H1 (cell line): ENCODE data around the gene ILKAP. TPM values are rescaled to one million over a fixed set of nuclear protein-coding genes. Genes with fewer than 3 reads are reported as not detected.

Experiments
- CTCF ChIA-PET: fragments of 300-600 bp; sonication (Branson Sonifier 250); formaldehyde crosslinking; loops from one replicate; lab custom pipeline; 2021; ENCODE audit not compliant: partially characterized antibody; lab: Charles Lee
- POLR2A ChIA-PET: fragments of 300-600 bp; sonication (Branson Sonifier 250); formaldehyde crosslinking; loops from one replicate; lab custom pipeline; 2021; ENCODE audit warnings: inconsistent platforms; ENCODE audit not compliant: partially characterized antibody; lab: Charles Lee
- DNase-seq, 2 experiments: peaks; one replicate each; pipeline versions ENCODE4 v3.0.0 to v3.0.0-alpha.2; 2010 to 2022; ENCODE audit warnings: low spot score in 2 of 2, low read depth in 1 of 2, mixed read lengths in 1 of 2
- FAIRE-seq: peaks from 2 replicates; lab custom pipeline; 2011; peaks lifted over from hg19 to GRCh38; lab: Jason Lieb, UNC
- H2AFZ ChIP-seq: 2 replicates; pipeline ENCODE4 v1.8.1; 2012; ENCODE audit warnings: low read length, inconsistent platforms
- H2AK5ac ChIP-seq: 2 replicates; pipeline ENCODE4 v1.6.1; 2013; ENCODE audit warnings: low read depth, low read length
- H2BK120ac ChIP-seq: replicated peaks from 2 replicates; pipeline ENCODE3; 2013; ENCODE audit warnings: low read depth, low read length, inconsistent platforms
- H2BK12ac ChIP-seq: 2 replicates; pipeline ENCODE4 v1.6.1; 2013; ENCODE audit warnings: low read depth, low read length
- H2BK15ac ChIP-seq: 2 replicates; pipeline ENCODE4 v1.6.1; 2013; ENCODE audit warnings: low read length
- H2BK20ac ChIP-seq: 2 replicates; pipeline ENCODE4 v1.6.1; 2013; ENCODE audit warnings: low read length
- H2BK5ac ChIP-seq: 2 replicates; pipeline ENCODE4 v1.6.1; 2013; ENCODE audit warnings: low read depth, low read length
- H3K14ac ChIP-seq: 2 replicates; pipeline ENCODE4 v1.6.1; 2013; ENCODE audit warnings: inconsistent platforms; ENCODE audit not compliant: insufficient read length
- H3K18ac ChIP-seq: 2 replicates; pipeline ENCODE4 v1.6.1; 2013; ENCODE audit warnings: low read length; ENCODE audit errors: extremely low read depth
- H3K23ac ChIP-seq: 2 replicates; pipeline ENCODE4 v1.6.1; 2013; ENCODE audit warnings: inconsistent platforms; ENCODE audit not compliant: insufficient read length
- H3K23me2 ChIP-seq: 2 replicates; pipeline ENCODE4 v1.6.1; 2013; ENCODE audit warnings: low read depth, low read length
- H3K27ac ChIP-seq: 2 replicates; pipeline ENCODE4 v1.6.1; 2011; ENCODE audit warnings: low read depth, low read length, inconsistent platforms
- H3K27me3 ChIP-seq, 4 experiments: replicated peaks in 1 of 4; 1 replicate in 1 of 4; 2 replicates in 3 of 4; pipeline versions ENCODE4 v1.6.1 to v1.8.1; 2011 to 2013; ENCODE audit warnings: low read length in 3 of 4, mild to moderate bottlenecking in 3 of 4, inconsistent platforms in 2 of 4, mixed read lengths in 2 of 4, moderate library complexity in 1 of 4; ENCODE audit not compliant: control insufficient read depth in 3 of 4, insufficient read depth in 3 of 4; ENCODE audit errors: extremely low read depth in 1 of 4
- H3K36me3 ChIP-seq, 4 experiments: 2 replicates each; pipeline versions ENCODE4 v1.6.1 to v1.8.1; 2011 to 2013; ENCODE audit warnings: mild to moderate bottlenecking in 4 of 4, low read length in 3 of 4, moderate library complexity in 2 of 4, control low read depth in 1 of 4, inconsistent platforms in 1 of 4; ENCODE audit not compliant: insufficient read depth in 4 of 4, control insufficient read depth in 2 of 4
- H3K4ac ChIP-seq: replicated peaks from 2 replicates; pipeline ENCODE3; 2013; ENCODE audit warnings: low read length, low read depth, mixed read lengths, inconsistent platforms; ENCODE audit not compliant: insufficient read length
- H3K4me1 ChIP-seq, 4 experiments: replicated peaks in 1 of 4; 1 replicate in 1 of 4; 2 replicates in 3 of 4; pipeline versions ENCODE4 v1.6.1 to v1.8.1; 2011 to 2013; ENCODE audit warnings: low read length in 3 of 4, inconsistent platforms in 2 of 4, mixed read lengths in 1 of 4; ENCODE audit not compliant: insufficient read depth in 4 of 4, control insufficient read depth in 3 of 4
- H3K4me2 ChIP-seq, 2 experiments: 2 replicates each; pipeline versions ENCODE4 v1.6.1 to v1.8.1; 2011 to 2013; ENCODE audit warnings: low read depth in 2 of 2, low read length in 2 of 2, control low read depth in 1 of 2, inconsistent platforms in 1 of 2, mild to moderate bottlenecking in 1 of 2; ENCODE audit not compliant: insufficient read depth in 1 of 2
- H3K4me3 ChIP-seq, 4 experiments: fragments of 200-600, 300-600 bp in 1 of 4; sonication (generic), shearing (Covaris generic), sonication (Bioruptor Twin) in 1 of 4; 2 replicates each; pipeline versions ENCODE4 v1.5.1 to v1.8.1; 2011 to 2016; ENCODE audit warnings: low read length in 4 of 4, low read depth in 3 of 4, control low read depth in 2 of 4, inconsistent platforms in 2 of 4, mild to moderate bottlenecking in 2 of 4, mixed read lengths in 1 of 4, moderate library complexity in 1 of 4; ENCODE audit not compliant: insufficient read depth in 2 of 4; ENCODE audit errors: extremely low read depth in 1 of 4
- H3K56ac ChIP-seq: replicated peaks from 2 replicates; pipeline ENCODE3; 2013; ENCODE audit warnings: low read depth, mild to moderate bottlenecking, mixed read lengths, low read length, inconsistent platforms; ENCODE audit not compliant: insufficient read length
- H3K79me1 ChIP-seq: 2 replicates; pipeline ENCODE4 v1.6.1; 2013; ENCODE audit warnings: low read depth, low read length, control low read depth
- H3K79me2 ChIP-seq, 2 experiments: 2 replicates each; pipeline versions ENCODE4 v1.6.1 to v1.8.1; 2012 to 2013; ENCODE audit warnings: low read length in 2 of 2, mild to moderate bottlenecking in 2 of 2, inconsistent platforms in 1 of 2; ENCODE audit not compliant: insufficient read depth in 2 of 2, control insufficient read depth in 1 of 2
- H3K9ac ChIP-seq, 4 experiments: replicated peaks in 1 of 4; 1 replicate in 1 of 4; 2 replicates in 3 of 4; pipeline versions ENCODE4 v1.6.1 to v1.8.1; 2011 to 2013; ENCODE audit warnings: low read depth in 3 of 4, low read length in 3 of 4, control low read depth in 2 of 4, mild to moderate bottlenecking in 2 of 4, moderate library complexity in 2 of 4, inconsistent platforms in 1 of 4; ENCODE audit errors: extremely low read depth in 1 of 4
- H3K9me3 ChIP-seq, 2 experiments: 2 replicates each; pipeline versions ENCODE4 v1.6.1 to v1.8.1; 2012 to 2013; ENCODE audit warnings: mild to moderate bottlenecking in 2 of 2, moderate library complexity in 2 of 2, control low read depth in 1 of 2, inconsistent platforms in 1 of 2, low read depth in 1 of 2, low read length in 1 of 2, mixed read lengths in 1 of 2; ENCODE audit not compliant: insufficient read depth in 2 of 2
- H4K20me1 ChIP-seq, 2 experiments: replicated peaks in 1 of 2; 2 replicates each; pipeline versions ENCODE3 to v1.8.1; 2011 to 2013; ENCODE audit warnings: inconsistent platforms in 2 of 2, low read length in 2 of 2, mild to moderate bottlenecking in 1 of 2; ENCODE audit not compliant: insufficient read depth in 2 of 2, control insufficient read depth in 1 of 2
- H4K5ac ChIP-seq: 2 replicates; pipeline ENCODE4 v1.6.1; 2013; ENCODE audit warnings: low read length, low read depth, mixed read lengths, inconsistent platforms; ENCODE audit not compliant: insufficient read length
- H4K8ac ChIP-seq: 2 replicates; pipeline ENCODE4 v1.8.0; 2013; ENCODE audit warnings: mild to moderate bottlenecking, moderate library complexity, low read length, inconsistent platforms; ENCODE audit not compliant: insufficient read depth; ENCODE audit errors: extremely low read depth
- H4K91ac ChIP-seq: replicated peaks from 2 replicates; pipeline ENCODE3; 2013; ENCODE audit warnings: low read length, mixed read lengths, inconsistent platforms; ENCODE audit not compliant: insufficient read length
- CHD1 ChIP-seq: IDR thresholded peaks from 2 replicates; pipeline ENCODE4 v1.6.1; 2012; ENCODE audit warnings: low read depth, low read length, improper control_type of control experiment
- KDM1A ChIP-seq: fragments of 200-600, 300-600 bp; sonication (generic); IDR thresholded peaks from 2 replicates; pipeline ENCODE4 v1.7.1; 2016; ENCODE audit warnings: mild to moderate bottlenecking, low read length, borderline replicate concordance
- RXRA ChIP-seq: IDR thresholded peaks from 2 replicates; pipeline ENCODE4 v1.6.1; 2011; ENCODE audit warnings: low read depth, mild to moderate bottlenecking, low read length, moderate library complexity; ENCODE audit not compliant: insufficient read depth
- WGBS, 2 experiments: shearing (Covaris generic) in 1 of 2; methylation state at CpG; one replicate each; pipeline versions ENCODE4 v1.1.6 to v1.1.7; 2013 to 2015; ENCODE audit warnings: low lambda C conversion rate in 2 of 2, mixed read lengths in 2 of 2, inconsistent platforms in 1 of 2, low coverage in 1 of 2, missing lambda C conversion rate in 1 of 2; ENCODE audit not compliant: insufficient replicate concordance in 2 of 2, insufficient coverage in 1 of 2, insufficient read length in 1 of 2; ENCODE audit errors: extremely low coverage in 1 of 2, missing lambda C conversion rate in 1 of 2; 5-methylcytosine and 5-hydroxymethylcytosine counted together
- polyA plus RNA-seq, 7 experiments: library from polyadenylated mRNA; depleted of rRNA in 3 of 7; stranded (reverse) in 5 of 7; unstranded in 2 of 7; fragments of >200 nt in 5 of 7; fragments of 200-250 nt in 2 of 7; gene quantifications; 1 replicate in 5 of 7; 2 replicates in 1 of 7; 4 replicates in 1 of 7; pipeline versions ENCODE4 v1.2.1 to v1.2.3, GENCODE V29; 2011 to 2013; ENCODE audit warnings: missing spikeins in 2 of 7, mixed read lengths in 2 of 7
- total RNA-seq: library from RNA; stranded (reverse); fragmentation: NEBNext Ultra II Directional; extraction: Animal tissue kit (Norgen Biotek cat#: 25700); gene quantifications from 2 replicates; pipeline ENCODE4 v1.2.1, GENCODE V29; 2021

ILKAP gene
- total and polyA plus RNA-seq, 2 of the 8 experiments (the other 6 are each of a cell fraction or from before 2014, with no cell fraction given) = 23.5 to 33.8 TPM

- Histone ChIP-seq H3K4me2 (peak overlapping the region; percentile 89 to 99), H2BK120ac (no peak overlapping the region), H3K14ac (no peak overlapping the region), H3K18ac (no peak overlapping the region; the same call in 1 of the 2 replicates), H2BK5ac (no peak overlapping the region), H3K4me3 (peak overlapping the region; percentile 47 to 71 (median 54)), H3K27me3 (peaks cover 6 to 38% (median 30%) of the 10 kb centered on the region in 4 experiments), H3K56ac (no peak overlapping the region), H3K79me1 (no peaks in the 10 kb centered on the region), H4K8ac (peak overlapping the region; percentile 60), H3K36me3 (no peaks in the 10 kb centered on the region), H2BK15ac (no peak overlapping the region), H2BK20ac (no peak overlapping the region), H4K91ac (no peak overlapping the region), H4K20me1 (peaks cover 0 to 2% of the 10 kb centered on the region in 2 experiments), H2AFZ (no peak overlapping the region), H3K4me1 (peaks cover 0 to 7% (median 5%) of the 10 kb centered on the region in 4 experiments; a peak in 5 of 7 replicates), H3K23me2 (peaks cover 11% of the 10 kb centered on the region; the same call in 1 of the 2 replicates), H3K9ac (no peak overlapping the region), H2AK5ac (no peak overlapping the region), H3K27ac (no peak overlapping the region), H4K5ac (no peak overlapping the region), H3K79me2 (no peaks in the 10 kb centered on the region), H3K9me3 (no peaks in the 10 kb centered on the region), H3K4ac (no peak overlapping the region), H3K23ac (no peak overlapping the region), H2BK12ac (no peak overlapping the region)
- ChIA-PET CTCF (interaction anchor here (1.2 kb wide), 1 partner anchor 23 kb away, joined by 4 read pairs; no protein-coding TSS in a partner anchor), POLR2A (interaction anchor here (0.8 to 1.4 kb wide), 4 partner anchors 9 to 11 kb away, joined by 3 to 13 read pairs (median 4); partner anchors contain the start of gene HES6)
- 2% methylated on average over 46 of the region's 46 CpGs; no CpG with 5 or more reads in 1 of the 2 experiments for WGBS, 2 experiments
- DNase-seq = peak in 1 of 2 experiments; percentile 91
- no peak for FAIRE-seq
- TF ChIP-seq RXRA = no peak
- TF ChIP-seq KDM1A = no peak
- TF ChIP-seq CHD1 = no peak
Measured at GRCh38 chr2:238231251-238231793, 27.8 kb upstream of the ILKAP start.
